Measurements from ENCODE around the gene SLC25A11. TPM values are rescaled to one million over a fixed set of nuclear protein-coding genes. Genes with fewer than 3 reads are reported as not detected.

The SLC25A11 gene
- total and polyA plus RNA-seq, 2 donors (not counting 3 experiments of a cell fraction or from before 2014, with no cell fraction given): 58.2 to 95.2 TPM

DNA sequence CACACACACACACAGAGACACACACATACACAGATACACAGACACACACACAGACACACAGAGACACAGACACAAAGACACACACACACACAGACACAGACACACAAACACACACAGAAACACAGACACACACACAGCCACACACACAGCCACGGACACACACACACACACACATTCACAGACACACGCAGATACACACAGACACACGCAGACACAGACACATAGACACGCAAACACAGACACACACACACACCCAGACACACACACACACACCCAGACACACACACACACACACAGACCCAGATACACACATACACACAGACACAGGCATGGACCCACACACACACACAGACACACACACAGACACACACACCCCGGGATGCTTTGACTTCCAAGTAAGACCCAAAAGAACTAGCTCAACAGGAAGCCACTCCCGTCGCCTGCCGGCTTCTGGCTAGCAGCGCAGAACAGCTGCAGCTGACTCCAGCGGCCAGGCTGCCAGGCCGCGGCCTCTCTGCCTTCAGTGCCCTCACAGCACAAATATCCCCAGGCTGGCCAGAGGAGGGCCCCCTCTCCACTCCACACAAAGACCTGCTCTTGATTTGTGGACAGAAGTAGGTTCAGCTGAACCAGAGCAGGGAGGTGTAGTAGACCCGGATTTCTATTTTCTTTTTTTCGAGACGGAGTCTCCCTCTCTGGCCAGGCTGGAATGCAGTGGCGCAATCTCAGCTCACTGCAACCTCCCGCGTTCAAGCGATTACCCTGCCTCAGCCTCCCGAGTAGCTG lies 30.9 kb downstream of the SLC25A11 start:
- no TSS peak for BruUV-seq (replicated peaks)

More for the DNA sequence above, 30.9 kb downstream of the SLC25A11 start:
- ChIA-PET POLR2A (interaction anchor here (0.8 to 1.5 kb wide), 4 partner anchors 31 to 112 kb away, joined by 3 to 10 read pairs (median 4); partner anchors contain the start of genes RNF167, SLC25A11 and SPAG7), CTCF (interaction anchor here (0.6 to 3.1 kb wide), 43 partner anchors 9 to 341 kb away, joined by 3 to 71 read pairs (median 6); partner anchors contain the start of genes ARRB2, C17orf107, CAMTA2 and ENO3)
- peak; percentile 97 for FAIRE-seq
- no peaks in the 10 kb centered on the region for H3K79me2 ChIP-seq (ENCODE audit: control insufficient read depth, insufficient read depth, low read length)
- no peaks in the 10 kb centered on the region for H3K9me1 ChIP-seq (replicated peaks; ENCODE audit: control insufficient read depth, extremely low read depth, insufficient read depth, low read length)
- TF ChIP-seq POLR2AphosphoS5 (IDR thresholded peaks at IDR 0.05; ENCODE audit: insufficient read depth, low read depth, low read length): peak; percentile 58
- no peak for TF ChIP-seq FOS (IDR thresholded peaks at IDR 0.05; ENCODE audit: borderline replicate concordance, insufficient read depth, low read length)
- TF ChIP-seq, protein P1, sequence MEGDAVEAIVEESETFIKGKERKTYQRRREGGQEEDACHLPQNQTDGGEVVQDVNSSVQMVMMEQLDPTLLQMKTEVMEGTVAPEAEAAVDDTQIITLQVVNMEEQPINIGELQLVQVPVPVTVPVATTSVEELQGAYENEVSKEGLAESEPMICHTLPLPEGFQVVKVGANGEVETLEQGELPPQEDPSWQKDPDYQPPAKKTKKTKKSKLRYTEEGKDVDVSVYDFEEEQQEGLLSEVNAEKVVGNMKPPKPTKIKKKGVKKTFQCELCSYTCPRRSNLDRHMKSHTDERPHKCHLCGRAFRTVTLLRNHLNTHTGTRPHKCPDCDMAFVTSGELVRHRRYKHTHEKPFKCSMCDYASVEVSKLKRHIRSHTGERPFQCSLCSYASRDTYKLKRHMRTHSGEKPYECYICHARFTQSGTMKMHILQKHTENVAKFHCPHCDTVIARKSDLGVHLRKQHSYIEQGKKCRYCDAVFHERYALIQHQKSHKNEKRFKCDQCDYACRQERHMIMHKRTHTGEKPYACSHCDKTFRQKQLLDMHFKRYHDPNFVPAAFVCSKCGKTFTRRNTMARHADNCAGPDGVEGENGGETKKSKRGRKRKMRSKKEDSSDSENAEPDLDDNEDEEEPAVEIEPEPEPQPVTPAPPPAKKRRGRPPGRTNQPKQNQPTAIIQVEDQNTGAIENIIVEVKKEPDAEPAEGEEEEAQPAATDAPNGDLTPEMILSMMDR (IDR thresholded peaks at IDR 0.05; ENCODE audit: extremely low read depth in 1 of 2, insufficient read depth in 1 of 2, low read depth in 1 of 2, low read length in 2 of 2): peak; percentile 89
- no peak overlapping the region for H3K27ac ChIP-seq (ENCODE audit: insufficient read depth, low read depth, low read length)
- no peaks in the 10 kb centered on the region for H4K20me1 ChIP-seq (replicated peaks; ENCODE audit: control insufficient read depth, extremely low read depth, insufficient read depth, low read length)
- no peak overlapping the region for H3K9ac ChIP-seq (replicated peaks; ENCODE audit: extremely low read depth, insufficient read depth, low read length)
- intact Hi-C loops (cut with micrococcal nuclease) (loop anchor here (1.0 to 2.0 kb wide), 5 partner anchors 30 to 153 kb away; partner anchors contain the start of genes CAMTA2, PFN1 and SPAG7), dilution Hi-C loops (cut with MboI; ENCODE audit: extremely low pct_ligation_motif_present, low sequenced_read_pairs) (no loop called here)
- H2AFZ ChIP-seq (ENCODE audit: low read depth, low read length): peak overlapping the region; percentile 73
- H3K36me3 ChIP-seq (ENCODE audit: control insufficient read depth in 2 of 2, extremely low read depth in 1 of 2, insufficient read depth in 2 of 2, low read length in 2 of 2): no peaks in the 10 kb centered on the region
- no peak overlapping the region for H3K4me3 ChIP-seq (replicated peaks in 1 of 3; ENCODE audit: insufficient read depth in 1 of 3, low read depth in 1 of 3, low read length in 3 of 3)
- H3K9me3 ChIP-seq (replicated peaks; ENCODE audit: control insufficient read depth, insufficient read depth, low read length): no peaks in the 10 kb centered on the region
- no peaks in the 10 kb centered on the region for H3K4me1 ChIP-seq (ENCODE audit: control insufficient read depth, extremely low read depth, insufficient read depth, low read length)
- no peaks in the 10 kb centered on the region for H3K27me3 ChIP-seq (ENCODE audit: control insufficient read depth in 2 of 2, insufficient read depth in 2 of 2, low read length in 2 of 2)
- no peak overlapping the region for H3K4me2 ChIP-seq (ENCODE audit: insufficient read depth, low read length)
- DNase-seq (ENCODE audit: low read depth, low spot score): peak; percentile 95
